ENCODE measurements around the gene TNFRSF12A. TPM values are rescaled to one million over a fixed set of nuclear protein-coding genes. Genes with fewer than 3 reads are reported as not detected.
A peak's percentile ranks its signal among the peaks of the same experiment; 100 is the strongest.

TNFRSF12A gene
- total and polyA plus RNA-seq, 2 of the 4 experiments (the other 2 are of a cell fraction), result 103 to 304 TPM

DNA sequence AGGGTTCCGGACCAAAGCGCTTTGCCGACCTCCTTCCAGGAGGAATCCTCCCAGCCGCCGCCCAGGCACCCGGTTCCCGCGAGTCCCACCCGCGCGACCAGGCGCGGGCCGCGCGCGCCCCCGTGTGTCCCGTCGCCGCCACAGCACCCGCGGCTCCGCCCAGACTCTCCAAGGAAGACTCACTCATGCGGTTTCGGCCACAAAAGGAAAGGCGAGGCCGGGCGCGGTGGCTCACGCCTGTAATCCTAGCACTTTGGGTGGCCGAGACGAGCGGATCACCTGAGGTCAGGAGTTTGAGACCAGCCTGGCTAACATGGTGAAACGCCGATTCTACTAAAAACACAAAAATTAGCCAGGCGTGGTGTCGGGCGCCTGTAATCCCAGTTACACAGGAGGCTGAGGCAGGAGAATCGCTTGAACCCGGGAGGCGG lies 36.4 kb upstream of the TNFRSF12A start:
- CTCF ChIA-PET, result no interaction called here
- peak overlapping the region; percentile 97 for H2AFZ ChIP-seq (replicated peaks; ENCODE audit: low read length, poor library complexity)

More for the DNA sequence above, 36.4 kb upstream of the TNFRSF12A start:
- H2BK15ac ChIP-seq (ENCODE audit: low read depth, low read length), result no peak overlapping the region
- H2AK5ac ChIP-seq (ENCODE audit: low read depth, low read length), result no peak overlapping the region
- H3K27me3 ChIP-seq (ENCODE audit: control insufficient read depth, insufficient read depth, low read length), result peaks cover 4% of the 10 kb centered on the region; the same call in 1 of the 2 replicates
- peak overlapping the region; percentile 70 for H3K4ac ChIP-seq (ENCODE audit: low read depth, low read length)
- POLR2A ChIA-PET (ENCODE audit: unreplicated experiment), result no interaction called here
- H2AK9ac ChIP-seq (replicated peaks; ENCODE audit: low read depth, low read length, poor library complexity), result peak overlapping the region; percentile 28
- H4K91ac ChIP-seq (ENCODE audit: insufficient read depth, low read depth, low read length), result no peak overlapping the region
- H3K36me3 ChIP-seq (ENCODE audit: control insufficient read depth, insufficient read depth, low read length), result no peaks in the 10 kb centered on the region
- H2BK5ac ChIP-seq (ENCODE audit: low read depth, low read length, poor library complexity, severe bottlenecking), result no peak overlapping the region
- peaks cover 8 to 15% of the 10 kb centered on the region in 2 experiments for H3K79me1 ChIP-seq (ENCODE audit: low read depth in 1 of 2, low read length in 2 of 2)
- no TSS peak for BruUV-seq (replicated peaks)
- no peak overlapping the region for H3K23ac ChIP-seq (ENCODE audit: low read depth, low read length)
- H3K27ac ChIP-seq (ENCODE audit: insufficient read depth, low read length), result no peak overlapping the region; the same call in 1 of the 2 replicates
- TF ChIP-seq MAZ (IDR thresholded peaks at IDR 0.05; ENCODE audit: borderline replicate concordance, low read depth, low read length), result peak; percentile 42; the same call in 1 of the 2 replicates
- TF ChIP-seq RAD21 (IDR thresholded peaks at IDR 0.05; ENCODE audit: low read length), result peak; percentile 77
- TF ChIP-seq CEBPB (IDR thresholded peaks at IDR 0.05; ENCODE audit: low read depth, low read length), result no peak
- TF ChIP-seq RFX5 (IDR thresholded peaks at IDR 0.05; ENCODE audit: low read depth, low read length), result no peak
- no peak for TF ChIP-seq MAFK (IDR thresholded peaks at IDR 0.05; ENCODE audit: low read depth, low read length)
- TF ChIP-seq, protein P1, sequence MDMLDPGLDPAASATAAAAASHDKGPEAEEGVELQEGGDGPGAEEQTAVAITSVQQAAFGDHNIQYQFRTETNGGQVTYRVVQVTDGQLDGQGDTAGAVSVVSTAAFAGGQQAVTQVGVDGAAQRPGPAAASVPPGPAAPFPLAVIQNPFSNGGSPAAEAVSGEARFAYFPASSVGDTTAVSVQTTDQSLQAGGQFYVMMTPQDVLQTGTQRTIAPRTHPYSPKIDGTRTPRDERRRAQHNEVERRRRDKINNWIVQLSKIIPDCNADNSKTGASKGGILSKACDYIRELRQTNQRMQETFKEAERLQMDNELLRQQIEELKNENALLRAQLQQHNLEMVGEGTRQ (IDR thresholded peaks at IDR 0.05; ENCODE audit: low read depth, low read length), result no peak
- no peak for TF ChIP-seq FOS (IDR thresholded peaks at IDR 0.05; ENCODE audit: low read depth, low read length)
- TF ChIP-seq BHLHE40 (IDR thresholded peaks at IDR 0.05; ENCODE audit: low read depth, low read length), result peak; percentile 69; the same call in 1 of the 2 replicates
- peak; percentile 52 for TF ChIP-seq SMC3 (IDR thresholded peaks at IDR 0.05; ENCODE audit: low read depth, low read length)
- TF ChIP-seq, protein P2, sequence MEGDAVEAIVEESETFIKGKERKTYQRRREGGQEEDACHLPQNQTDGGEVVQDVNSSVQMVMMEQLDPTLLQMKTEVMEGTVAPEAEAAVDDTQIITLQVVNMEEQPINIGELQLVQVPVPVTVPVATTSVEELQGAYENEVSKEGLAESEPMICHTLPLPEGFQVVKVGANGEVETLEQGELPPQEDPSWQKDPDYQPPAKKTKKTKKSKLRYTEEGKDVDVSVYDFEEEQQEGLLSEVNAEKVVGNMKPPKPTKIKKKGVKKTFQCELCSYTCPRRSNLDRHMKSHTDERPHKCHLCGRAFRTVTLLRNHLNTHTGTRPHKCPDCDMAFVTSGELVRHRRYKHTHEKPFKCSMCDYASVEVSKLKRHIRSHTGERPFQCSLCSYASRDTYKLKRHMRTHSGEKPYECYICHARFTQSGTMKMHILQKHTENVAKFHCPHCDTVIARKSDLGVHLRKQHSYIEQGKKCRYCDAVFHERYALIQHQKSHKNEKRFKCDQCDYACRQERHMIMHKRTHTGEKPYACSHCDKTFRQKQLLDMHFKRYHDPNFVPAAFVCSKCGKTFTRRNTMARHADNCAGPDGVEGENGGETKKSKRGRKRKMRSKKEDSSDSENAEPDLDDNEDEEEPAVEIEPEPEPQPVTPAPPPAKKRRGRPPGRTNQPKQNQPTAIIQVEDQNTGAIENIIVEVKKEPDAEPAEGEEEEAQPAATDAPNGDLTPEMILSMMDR (conservative IDR thresholded peaks at IDR 0.05; ENCODE audit: low read depth, low read length), result peak; percentile 94
- TF ChIP-seq, protein P3, sequence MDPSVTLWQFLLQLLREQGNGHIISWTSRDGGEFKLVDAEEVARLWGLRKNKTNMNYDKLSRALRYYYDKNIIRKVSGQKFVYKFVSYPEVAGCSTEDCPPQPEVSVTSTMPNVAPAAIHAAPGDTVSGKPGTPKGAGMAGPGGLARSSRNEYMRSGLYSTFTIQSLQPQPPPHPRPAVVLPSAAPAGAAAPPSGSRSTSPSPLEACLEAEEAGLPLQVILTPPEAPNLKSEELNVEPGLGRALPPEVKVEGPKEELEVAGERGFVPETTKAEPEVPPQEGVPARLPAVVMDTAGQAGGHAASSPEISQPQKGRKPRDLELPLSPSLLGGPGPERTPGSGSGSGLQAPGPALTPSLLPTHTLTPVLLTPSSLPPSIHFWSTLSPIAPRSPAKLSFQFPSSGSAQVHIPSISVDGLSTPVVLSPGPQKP (IDR thresholded peaks at IDR 0.05; ENCODE audit: borderline replicate concordance, low read depth, low read length), result no peak
- no peak for TF ChIP-seq RCOR1 (IDR thresholded peaks at IDR 0.05; ENCODE audit: insufficient replicate concordance, low read length)
- TF ChIP-seq POLR2A (IDR thresholded peaks at IDR 0.05; ENCODE audit: low read depth, low read length), result 0 out of 2 replicates have a peak, but pooled peaks have one; percentile 28
- no peak for TF ChIP-seq NFE2L2 (IDR thresholded peaks at IDR 0.05; ENCODE audit: low read depth, low read length)
- TF ChIP-seq MXI1 (IDR thresholded peaks at IDR 0.05; ENCODE audit: borderline replicate concordance, low read depth, low read length), result no peak
- TF ChIP-seq CHD1 (IDR thresholded peaks at IDR 0.05; ENCODE audit: low read depth, low read length), result no peak
- H4K5ac ChIP-seq (ENCODE audit: low read depth, low read length), result peak overlapping the region; percentile 58
- dilution Hi-C loops (cut with HindIII; ENCODE audit: low sequenced_read_pairs, unreplicated experiment) (no loop called here), intact Hi-C loops (cut with micrococcal nuclease) (loop anchor here (1.0 kb wide), 1 partner anchor 39 kb away; no protein-coding TSS in a partner anchor), in situ Hi-C loops (cut with MboI; ENCODE audit: low sequenced_read_pairs) (no loop called here)
- H3K14ac ChIP-seq (replicated peaks; ENCODE audit: low read depth, low read length), result peak overlapping the region; percentile 83; the same call in 1 of the 2 replicates
- H4K8ac ChIP-seq (ENCODE audit: low read depth in 2 of 2, low read length in 2 of 2), result peak overlapping the region in 1 of 2 experiments; percentile 86; a peak in 1 of 4 replicates
- peak overlapping the region; percentile 87 for H3K4me2 ChIP-seq (ENCODE audit: low read depth, low read length)
- no peak overlapping the region for H3K18ac ChIP-seq (ENCODE audit: low read depth, low read length)
- no peak overlapping the region for H3K9ac ChIP-seq (ENCODE audit: low read depth, low read length)
- no peaks in the 10 kb centered on the region for H3K9me3 ChIP-seq (ENCODE audit: control insufficient read depth, insufficient read depth, low read length)
- 24% methylated on average over 24 of the region's 42 CpGs; no CpG with 5 or more reads in 1 of the 2 experiments for WGBS, 2 experiments (ENCODE audit: extremely low coverage in 2 of 2, insufficient read length in 1 of 2)
- H3K9me1 ChIP-seq (ENCODE audit: insufficient read depth, low read length), result 0 out of 2 replicates have a peak, but pooled peaks cover 4% of the 10 kb centered on the region
- DNase-seq, result peak; percentile 69
- no peaks in the 10 kb centered on the region for H4K20me1 ChIP-seq (ENCODE audit: insufficient read depth, low read length)
- H2BK120ac ChIP-seq (ENCODE audit: low read depth, low read length), result no peak overlapping the region
- peak; percentile 79 for ATAC-seq (ENCODE audit: low read depth)
- H3K4me3 ChIP-seq (ENCODE audit: insufficient read depth, low read depth, low read length), result peak overlapping the region; percentile 18
- no peak overlapping the region for H2BK20ac ChIP-seq (ENCODE audit: low read depth, low read length)
- no peak overlapping the region for H3K56ac ChIP-seq (ENCODE audit: extremely low read depth, insufficient read depth, low read length)
- peaks cover 6% of the 10 kb centered on the region for H3K4me1 ChIP-seq (ENCODE audit: control insufficient read depth, insufficient read depth, low read length)

All from IMR-90 (cell line).